Cardiac muscle cell (in vitro differentiated cells and primary cell): ENCODE measurements around the gene PCGF6. TPM values are rescaled to one million over a fixed set of nuclear protein-coding genes. Genes with fewer than 3 reads are reported as not detected.
"Not testable (repeated sequence)": the region's sequence is repeated elsewhere in the genome, so short reads cannot be mapped to it uniquely, and the experiment has no call there.

Source experiments
- DNase-seq, 2 donors: peaks; one replicate each; pipeline versions ENCODE4 v3.0.0 to v3.0.0-alpha.2; 2010 to 2017; ENCODE audit warnings: low read depth in 1 of 2, low spot score in 1 of 2
- H3K27ac ChIP-seq: fragments of 200-600 bp; sonication (generic); 2 replicates; pipeline ENCODE4 v1.5.1; 2016
- H3K27me3 ChIP-seq: fragments of 200-600 bp; sonication (generic); 2 replicates; pipeline ENCODE4 v1.6.0; 2016; ENCODE audit warnings: control low read depth
- H3K36me3 ChIP-seq: fragments of 200-600 bp; sonication (generic); 2 replicates; pipeline ENCODE4 v1.5.1; 2016; ENCODE audit warnings: control low read depth
- H3K4me1 ChIP-seq: fragments of 200-600 bp; sonication (generic); 2 replicates; pipeline ENCODE4 v1.8.1; 2017; ENCODE audit warnings: low read depth, mild to moderate bottlenecking, mixed run types
- H3K4me3 ChIP-seq: fragments of 200-600 bp; sonication (generic); 2 replicates; pipeline ENCODE4 v1.5.1; 2016; ENCODE audit warnings: mild to moderate bottlenecking
- H3K9me3 ChIP-seq: fragments of 200-600 bp; sonication (generic); 2 replicates; pipeline ENCODE4 v1.5.1; 2017; ENCODE audit warnings: low read depth, mild to moderate bottlenecking, control low read depth
- CTCF ChIP-seq: IDR thresholded peaks from 2 replicates; pipeline ENCODE4 v1.5.1; 2012; ENCODE audit warnings: low read depth, mild to moderate bottlenecking, low read length
- polyA plus RNA-seq: library from polyadenylated mRNA; unstranded; fragments of >200 nt; fragmentation: Nextera tagmentation; extraction: Ambion mirVana; gene quantifications from 2 replicates; pipeline ENCODE4 v1.2.1, GENCODE V29; 2016
- total RNA-seq: library from RNA; depleted of rRNA; stranded (reverse); fragments of >200 nt; gene quantifications from 2 replicates; pipeline ENCODE4 v1.2.3, GENCODE V29; 2016

The PCGF6 gene
- total and polyA plus RNA-seq, 2 experiments from 2014 or later: 14.7 to 21.4 TPM

- DNase-seq: peak; percentile 87 to 91
- TF ChIP-seq CTCF: no peak
Observed at GRCh38 chr10:103265717-103266329, 85.1 kb downstream of the PCGF6 start.

GRCh38 chr10:103262229-103262628 is 88.7 kb downstream of the PCGF6 start:
- Histone ChIP-seq H3K9me3 (no peaks in the 10 kb centered on the region), H3K4me3 (no peak overlapping the region), H3K27ac (no peak overlapping the region), H3K27me3 (no peaks in the 10 kb centered on the region), H3K36me3 (no peaks in the 10 kb centered on the region), H3K4me1 (no peaks in the 10 kb centered on the region)
- no peak for TF ChIP-seq CTCF
- no peak for DNase-seq

More at GRCh38 chr10:103265717-103266329, 85.1 kb downstream of the PCGF6 start:
- H3K36me3 ChIP-seq: no peaks in the 10 kb centered on the region
- H3K9me3 ChIP-seq: no peaks in the 10 kb centered on the region
- no peaks in the 10 kb centered on the region for H3K4me1 ChIP-seq
- H3K27ac ChIP-seq: no peak overlapping the region
- no peak overlapping the region for H3K4me3 ChIP-seq
- peaks cover 18% of the 10 kb centered on the region for H3K27me3 ChIP-seq

DNA sequence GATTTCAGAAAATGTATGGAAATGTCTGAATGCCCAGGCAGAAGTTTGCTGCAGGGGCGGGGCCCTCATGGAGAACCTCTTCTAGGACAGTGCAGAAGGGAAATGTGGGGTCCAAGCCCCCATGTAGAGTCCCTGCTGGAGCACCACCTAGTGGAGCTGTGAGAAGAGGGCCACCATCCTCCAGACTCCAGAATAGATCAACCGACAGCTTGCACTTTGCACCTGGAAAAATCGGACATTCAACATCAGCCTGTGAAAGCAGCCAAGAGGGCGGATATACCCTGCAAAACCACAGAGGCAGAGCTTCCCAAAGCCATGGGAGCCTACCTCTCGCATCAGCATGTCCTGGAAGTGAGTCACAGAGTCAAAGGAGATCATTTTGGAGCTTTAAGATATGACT is 91.0 kb downstream of the PCGF6 start:
- Histone ChIP-seq H3K4me1 (no peaks in the 10 kb centered on the region), H3K27ac (no peak overlapping the region), H3K27me3 (no peaks in the 10 kb centered on the region), H3K9me3 (no peaks in the 10 kb centered on the region), H3K36me3 (no peaks in the 10 kb centered on the region), H3K4me3 (no peak overlapping the region)
- no peak for DNase-seq
- no peak for TF ChIP-seq CTCF

DNA sequence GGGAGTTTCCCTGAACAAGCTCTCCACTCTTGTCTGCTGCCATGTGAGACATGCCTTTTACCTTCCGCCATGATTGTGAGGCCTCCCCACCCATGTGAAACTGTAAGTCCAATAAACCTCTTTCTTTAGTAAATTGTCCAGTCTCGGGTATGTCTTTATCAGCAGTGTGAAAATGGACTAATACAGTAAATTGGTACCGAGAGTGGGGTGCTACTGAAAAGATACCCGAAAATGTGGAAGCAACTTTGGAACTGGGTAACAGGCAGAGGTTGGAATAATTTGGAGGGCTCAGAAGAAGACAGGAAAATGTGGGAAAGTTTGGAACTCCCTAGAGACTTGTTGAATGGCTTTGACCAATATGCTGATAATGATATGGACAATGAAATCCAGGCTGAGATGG is 92.0 kb downstream of the PCGF6 start:
- H3K4me1 ChIP-seq, H3K27ac ChIP-seq, H3K9me3 ChIP-seq, DNase-seq, H3K36me3 ChIP-seq, H3K27me3 ChIP-seq, H3K4me3 ChIP-seq: not testable (repeated sequence)

DNA sequence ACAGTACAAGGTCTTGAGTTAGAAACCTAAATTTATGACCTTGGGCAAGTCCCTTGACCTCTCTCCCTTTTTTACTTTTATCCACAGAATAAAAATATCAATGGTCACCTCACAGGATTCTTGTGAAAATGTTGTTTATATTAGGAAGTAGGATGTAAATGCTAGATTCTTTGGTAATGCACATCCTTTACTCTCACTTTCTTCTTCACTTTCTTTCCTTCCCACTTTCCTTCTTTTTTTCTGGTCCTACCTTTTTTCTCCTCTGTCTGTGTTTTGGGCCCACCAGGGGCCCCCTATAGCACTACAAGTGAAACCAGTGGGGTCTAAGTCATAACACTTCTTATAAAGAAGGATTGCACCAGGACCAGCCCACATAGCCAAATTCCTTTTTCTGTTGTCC is 93.1 kb downstream of the PCGF6 start:
- Histone ChIP-seq H3K36me3 (no peaks in the 10 kb centered on the region), H3K9me3 (no peaks in the 10 kb centered on the region), H3K4me1 (no peaks in the 10 kb centered on the region), H3K27ac (no peak overlapping the region), H3K4me3 (no peak overlapping the region), H3K27me3 (no peaks in the 10 kb centered on the region)
- TF ChIP-seq CTCF: no peak
- DNase-seq: no peak

DNA sequence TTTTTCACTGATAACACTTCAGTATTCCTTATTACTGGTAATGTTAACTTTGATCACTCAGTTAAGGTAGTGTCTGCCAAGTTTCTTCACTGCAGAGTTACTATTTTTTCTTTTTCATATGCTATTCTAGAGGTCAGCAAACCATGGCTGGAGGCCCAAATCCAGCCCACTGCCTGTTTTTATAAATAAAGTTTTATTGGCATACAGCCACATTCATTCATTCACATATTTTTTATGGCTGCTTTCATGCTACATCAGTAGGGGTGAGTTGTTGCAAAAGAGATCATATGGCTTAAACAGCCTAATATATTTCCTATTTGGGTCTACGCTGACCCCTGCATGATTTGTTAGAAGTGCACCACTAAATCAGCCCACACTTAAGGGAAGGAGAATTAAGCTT is 94.3 kb downstream of the PCGF6 start:
- DNase-seq: no peak
- Histone ChIP-seq H3K4me3 (no peak overlapping the region), H3K36me3 (no peaks in the 10 kb centered on the region), H3K27ac (no peak overlapping the region), H3K4me1 (no peaks in the 10 kb centered on the region), H3K9me3 (no peaks in the 10 kb centered on the region), H3K27me3 (no peaks in the 10 kb centered on the region)
- TF ChIP-seq CTCF: no peak
